T-helper 2 cell treated with Interferon-gamma antibody and Interleukin-4, amounts not matched to agents 5 μg/mL and 100 μg/mL, for 36 hours (primary cell): Measurements from ENCODE around the gene CARD8.

ENCODE experiments used
- DNase-seq: peaks from one replicate; pipeline ENCODE4 v3.0.0; 2021; ENCODE audit warnings: low spot score
- H3K27ac Mint-ChIP-seq: one replicate; pipeline ENCODE4 v1.8.0; 2021; ENCODE audit warnings: mild to moderate bottlenecking, mixed read lengths
- H3K27me3 Mint-ChIP-seq: one replicate; pipeline ENCODE4 v1.8.0; 2021; ENCODE audit warnings: low read depth, mixed read lengths
- H3K36me3 Mint-ChIP-seq: one replicate; pipeline ENCODE4 v1.8.0; 2021; ENCODE audit warnings: low read depth, mixed read lengths
- H3K4me1 Mint-ChIP-seq: one replicate; pipeline ENCODE4 v1.8.0; 2021; ENCODE audit warnings: low read depth, mixed read lengths
- H3K4me3 Mint-ChIP-seq: one replicate; pipeline ENCODE4 v1.8.0; 2022; ENCODE audit warnings: mild to moderate bottlenecking, moderate library complexity, mixed read lengths
- H3K9me3 Mint-ChIP-seq: one replicate; pipeline ENCODE4 v1.8.0; 2021; ENCODE audit warnings: mixed read lengths

Gene CARD8

GRCh38 chr19:48158210-48158790, 97.4 kb downstream of the CARD8 start:
- H3K4me3 Mint-ChIP-seq: no peak overlapping the region
- no peak overlapping the region for H3K27ac Mint-ChIP-seq
- no peak for DNase-seq
- peaks cover 48% of the 10 kb centered on the region for H3K36me3 Mint-ChIP-seq
- no peaks in the 10 kb centered on the region for H3K4me1 Mint-ChIP-seq
- no peaks in the 10 kb centered on the region for H3K9me3 Mint-ChIP-seq
- H3K27me3 Mint-ChIP-seq: no peaks in the 10 kb centered on the region
